Measurements from ENCODE around the gene SERINC3.

DNA sequence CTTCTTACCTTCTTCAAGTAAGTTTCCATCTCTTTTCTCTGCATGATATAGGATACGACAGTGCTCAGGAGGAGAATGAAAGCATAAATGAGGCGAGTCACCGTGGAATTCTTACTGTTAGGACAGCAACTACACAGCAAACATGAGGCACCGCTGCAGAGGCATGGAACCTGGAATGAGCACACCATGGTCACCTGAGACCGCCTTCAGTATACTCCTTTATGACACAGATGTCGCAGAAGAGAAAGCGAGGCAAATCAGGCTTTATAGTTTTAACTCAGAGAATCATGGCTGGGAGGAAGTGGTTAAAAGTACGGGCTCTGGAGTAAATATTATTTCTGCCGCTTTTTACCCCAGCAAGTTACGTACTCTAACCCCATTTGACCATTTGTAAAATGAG is 8.0 kb downstream of the SERINC3 start:
- TF ChIP-seq, protein P1, sequence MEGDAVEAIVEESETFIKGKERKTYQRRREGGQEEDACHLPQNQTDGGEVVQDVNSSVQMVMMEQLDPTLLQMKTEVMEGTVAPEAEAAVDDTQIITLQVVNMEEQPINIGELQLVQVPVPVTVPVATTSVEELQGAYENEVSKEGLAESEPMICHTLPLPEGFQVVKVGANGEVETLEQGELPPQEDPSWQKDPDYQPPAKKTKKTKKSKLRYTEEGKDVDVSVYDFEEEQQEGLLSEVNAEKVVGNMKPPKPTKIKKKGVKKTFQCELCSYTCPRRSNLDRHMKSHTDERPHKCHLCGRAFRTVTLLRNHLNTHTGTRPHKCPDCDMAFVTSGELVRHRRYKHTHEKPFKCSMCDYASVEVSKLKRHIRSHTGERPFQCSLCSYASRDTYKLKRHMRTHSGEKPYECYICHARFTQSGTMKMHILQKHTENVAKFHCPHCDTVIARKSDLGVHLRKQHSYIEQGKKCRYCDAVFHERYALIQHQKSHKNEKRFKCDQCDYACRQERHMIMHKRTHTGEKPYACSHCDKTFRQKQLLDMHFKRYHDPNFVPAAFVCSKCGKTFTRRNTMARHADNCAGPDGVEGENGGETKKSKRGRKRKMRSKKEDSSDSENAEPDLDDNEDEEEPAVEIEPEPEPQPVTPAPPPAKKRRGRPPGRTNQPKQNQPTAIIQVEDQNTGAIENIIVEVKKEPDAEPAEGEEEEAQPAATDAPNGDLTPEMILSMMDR (conservative IDR thresholded peaks at IDR 0.05): no peak
- no peak for TF ChIP-seq EZH2 (IDR thresholded peaks at IDR 0.05; ENCODE audit: low read depth)
